PFSK-1 (cell line): ENCODE measurements around the gene PPCDC.

Experiments used
- POLR2AphosphoS5 ChIP-seq: IDR thresholded peaks from 2 replicates; pipeline ENCODE4 v1.6.1; 2012; ENCODE audit warnings: low read depth, mild to moderate bottlenecking, control low read depth, low read length, moderate library complexity
- SIN3A ChIP-seq: IDR thresholded peaks from 2 replicates; pipeline ENCODE4 v1.6.1; 2012; ENCODE audit warnings: mild to moderate bottlenecking, low read length, moderate library complexity, borderline replicate concordance; ENCODE audit not compliant: insufficient read depth
- TF ChIP-seq, protein P1 (sequence below), 2 experiments: IDR thresholded peaks; 2 replicates each; pipeline versions ENCODE4 v1.6.1 to v1.8.0; 2011 to 2012; ENCODE audit warnings: low read depth in 2 of 2, low read length in 2 of 2, control low read depth in 1 of 2, inconsistent platforms in 1 of 2, mild to moderate bottlenecking in 1 of 2, moderate library complexity in 1 of 2; ENCODE audit not compliant: insufficient read depth in 1 of 2

DNA sequence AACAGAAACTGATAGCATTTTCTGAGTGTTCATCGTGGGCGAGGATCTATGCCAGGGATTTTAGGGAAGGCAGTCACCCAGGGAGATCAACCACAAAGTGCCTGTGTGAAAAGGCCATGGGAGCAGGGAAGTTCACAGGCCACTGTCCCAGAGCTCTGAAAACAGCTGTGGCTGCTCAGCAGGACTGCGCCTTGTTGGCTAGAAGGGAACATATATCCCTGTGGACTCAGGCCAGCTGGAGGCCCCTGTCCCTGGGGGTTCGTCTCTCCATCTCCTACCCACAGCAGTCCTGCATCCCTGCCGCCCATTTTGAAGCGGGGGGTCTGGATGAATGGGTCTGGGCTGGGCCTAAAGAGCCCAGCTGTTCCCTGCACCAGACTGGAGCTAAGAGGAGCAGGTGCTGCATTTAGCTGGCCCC is 27.8 kb downstream of the PPCDC start:
- TF ChIP-seq POLR2AphosphoS5: no peak
- TF ChIP-seq, protein P1, sequence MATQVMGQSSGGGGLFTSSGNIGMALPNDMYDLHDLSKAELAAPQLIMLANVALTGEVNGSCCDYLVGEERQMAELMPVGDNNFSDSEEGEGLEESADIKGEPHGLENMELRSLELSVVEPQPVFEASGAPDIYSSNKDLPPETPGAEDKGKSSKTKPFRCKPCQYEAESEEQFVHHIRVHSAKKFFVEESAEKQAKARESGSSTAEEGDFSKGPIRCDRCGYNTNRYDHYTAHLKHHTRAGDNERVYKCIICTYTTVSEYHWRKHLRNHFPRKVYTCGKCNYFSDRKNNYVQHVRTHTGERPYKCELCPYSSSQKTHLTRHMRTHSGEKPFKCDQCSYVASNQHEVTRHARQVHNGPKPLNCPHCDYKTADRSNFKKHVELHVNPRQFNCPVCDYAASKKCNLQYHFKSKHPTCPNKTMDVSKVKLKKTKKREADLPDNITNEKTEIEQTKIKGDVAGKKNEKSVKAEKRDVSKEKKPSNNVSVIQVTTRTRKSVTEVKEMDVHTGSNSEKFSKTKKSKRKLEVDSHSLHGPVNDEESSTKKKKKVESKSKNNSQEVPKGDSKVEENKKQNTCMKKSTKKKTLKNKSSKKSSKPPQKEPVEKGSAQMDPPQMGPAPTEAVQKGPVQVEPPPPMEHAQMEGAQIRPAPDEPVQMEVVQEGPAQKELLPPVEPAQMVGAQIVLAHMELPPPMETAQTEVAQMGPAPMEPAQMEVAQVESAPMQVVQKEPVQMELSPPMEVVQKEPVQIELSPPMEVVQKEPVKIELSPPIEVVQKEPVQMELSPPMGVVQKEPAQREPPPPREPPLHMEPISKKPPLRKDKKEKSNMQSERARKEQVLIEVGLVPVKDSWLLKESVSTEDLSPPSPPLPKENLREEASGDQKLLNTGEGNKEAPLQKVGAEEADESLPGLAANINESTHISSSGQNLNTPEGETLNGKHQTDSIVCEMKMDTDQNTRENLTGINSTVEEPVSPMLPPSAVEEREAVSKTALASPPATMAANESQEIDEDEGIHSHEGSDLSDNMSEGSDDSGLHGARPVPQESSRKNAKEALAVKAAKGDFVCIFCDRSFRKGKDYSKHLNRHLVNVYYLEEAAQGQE (IDR thresholded peaks at IDR 0.05; ENCODE audit: insufficient read depth in 1 of 2, low read depth in 2 of 2, low read length in 2 of 2): no peak
- TF ChIP-seq SIN3A: no peak
